Kidney epithelial cell (primary cell): ENCODE results near the gene LRRC8C. TPM values are rescaled to one million over a fixed set of nuclear protein-coding genes. Genes with fewer than 3 reads are reported as not detected.
A peak's percentile ranks its signal among the peaks of the same experiment; 100 is the strongest.

ENCODE experiments used
- DNase-seq: peaks from one replicate; pipeline ENCODE4 v3.0.0-alpha.2; 2010; ENCODE audit warnings: low read depth
- H3K27me3 ChIP-seq: 2 replicates; pipeline ENCODE4 v1.6.0; 2011; ENCODE audit warnings: low read length; ENCODE audit not compliant: control insufficient read depth, insufficient read depth
- H3K36me3 ChIP-seq: 2 replicates; pipeline ENCODE4 v1.5.1; 2011; ENCODE audit warnings: low read length; ENCODE audit not compliant: control insufficient read depth, insufficient read depth
- H3K4me3 ChIP-seq: 2 replicates; pipeline ENCODE4 v1.5.1; 2011; ENCODE audit warnings: low read depth, mild to moderate bottlenecking, control low read depth, low read length
- total RNA-seq: library from RNA; depleted of rRNA; stranded (reverse); fragments of >200 nt; gene quantifications from 2 replicates; pipeline ENCODE4 v1.2.3, GENCODE V29; 2015
- TF ChIP-seq, protein P1 (sequence below): IDR thresholded peaks from 2 replicates; pipeline ENCODE4 v1.5.1; 2011; ENCODE audit warnings: mild to moderate bottlenecking, moderate library complexity, low read length, control low read depth, inconsistent platforms; ENCODE audit not compliant: insufficient read depth, poor library complexity, severe bottlenecking

LRRC8C gene
- 2.3 and 2.7 TPM in 2 replicates for total RNA-seq

DNA sequence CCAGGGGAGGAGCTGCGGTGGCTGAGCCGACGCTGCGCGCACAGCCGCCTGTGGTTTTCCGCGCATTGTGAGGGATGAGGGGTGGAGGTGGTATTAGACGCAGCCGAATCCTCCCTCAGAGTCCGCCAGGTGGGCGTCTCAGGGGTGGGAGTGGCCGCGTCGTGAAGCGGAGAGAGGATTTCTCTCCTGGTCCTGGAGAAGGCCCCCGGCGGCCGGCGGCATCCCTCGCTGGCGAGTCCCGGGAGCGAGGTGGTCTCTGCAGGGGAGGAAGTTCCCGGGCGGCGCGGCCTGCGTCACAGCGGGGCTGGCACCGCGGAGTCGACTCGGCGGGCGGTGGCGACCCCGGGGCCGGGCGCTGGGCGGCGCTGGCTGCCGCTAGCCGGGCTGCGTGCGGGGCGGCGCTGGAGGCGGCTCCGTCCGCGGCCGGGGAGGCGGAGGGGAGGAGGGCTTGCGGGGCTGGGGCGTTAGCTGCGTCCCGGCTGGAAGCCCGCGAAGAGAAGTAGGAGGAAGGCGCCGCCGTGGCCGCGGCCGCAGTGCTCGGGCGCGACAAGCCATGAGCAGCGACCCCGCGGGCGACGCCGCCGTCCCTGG, at the start of gene LRRC8C:
Gene LRRC8C, plus strand, starts transcription at position 464 of the 591 bp plus-strand sequence. CDS start 53,354 bp downstream, outside the sequence.
- no peak for DNase-seq
- TF ChIP-seq, protein P1, sequence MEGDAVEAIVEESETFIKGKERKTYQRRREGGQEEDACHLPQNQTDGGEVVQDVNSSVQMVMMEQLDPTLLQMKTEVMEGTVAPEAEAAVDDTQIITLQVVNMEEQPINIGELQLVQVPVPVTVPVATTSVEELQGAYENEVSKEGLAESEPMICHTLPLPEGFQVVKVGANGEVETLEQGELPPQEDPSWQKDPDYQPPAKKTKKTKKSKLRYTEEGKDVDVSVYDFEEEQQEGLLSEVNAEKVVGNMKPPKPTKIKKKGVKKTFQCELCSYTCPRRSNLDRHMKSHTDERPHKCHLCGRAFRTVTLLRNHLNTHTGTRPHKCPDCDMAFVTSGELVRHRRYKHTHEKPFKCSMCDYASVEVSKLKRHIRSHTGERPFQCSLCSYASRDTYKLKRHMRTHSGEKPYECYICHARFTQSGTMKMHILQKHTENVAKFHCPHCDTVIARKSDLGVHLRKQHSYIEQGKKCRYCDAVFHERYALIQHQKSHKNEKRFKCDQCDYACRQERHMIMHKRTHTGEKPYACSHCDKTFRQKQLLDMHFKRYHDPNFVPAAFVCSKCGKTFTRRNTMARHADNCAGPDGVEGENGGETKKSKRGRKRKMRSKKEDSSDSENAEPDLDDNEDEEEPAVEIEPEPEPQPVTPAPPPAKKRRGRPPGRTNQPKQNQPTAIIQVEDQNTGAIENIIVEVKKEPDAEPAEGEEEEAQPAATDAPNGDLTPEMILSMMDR = no peak
- H3K4me3 ChIP-seq = peak within 1 kb of the TSS; percentile 92
- H3K27me3 ChIP-seq = no peaks in the 10 kb centered on the region
- no peaks in the 10 kb centered on the region for H3K36me3 ChIP-seq

DNA sequence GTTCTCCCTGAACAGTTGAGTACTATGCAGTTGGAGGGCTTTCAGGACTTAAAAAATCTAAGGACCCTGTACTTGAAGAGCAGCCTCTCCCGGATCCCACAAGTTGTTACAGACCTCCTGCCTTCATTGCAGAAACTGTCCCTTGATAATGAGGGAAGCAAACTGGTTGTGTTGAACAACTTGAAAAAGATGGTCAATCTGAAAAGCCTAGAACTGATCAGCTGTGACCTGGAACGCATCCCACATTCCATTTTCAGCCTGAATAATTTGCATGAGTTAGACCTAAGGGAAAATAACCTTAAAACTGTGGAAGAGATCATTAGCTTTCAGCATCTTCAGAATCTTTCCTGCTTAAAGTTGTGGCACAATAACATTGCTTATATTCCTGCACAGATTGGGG, 48.7 kb upstream of the LRRC8C start:
- no peaks in the 10 kb centered on the region for H3K27me3 ChIP-seq
- H3K36me3 ChIP-seq = no peaks in the 10 kb centered on the region
- TF ChIP-seq, protein P1 = no peak
- H3K4me3 ChIP-seq = no peak overlapping the region
- no peak for DNase-seq

GRCh38 chr1:89584781-89585180, 48.1 kb upstream of the LRRC8C start:
- Histone ChIP-seq H3K4me3 (no peak overlapping the region), H3K36me3 (no peaks in the 10 kb centered on the region), H3K27me3 (no peaks in the 10 kb centered on the region)
- DNase-seq = no peak
- TF ChIP-seq, protein P1 = no peak

DNA sequence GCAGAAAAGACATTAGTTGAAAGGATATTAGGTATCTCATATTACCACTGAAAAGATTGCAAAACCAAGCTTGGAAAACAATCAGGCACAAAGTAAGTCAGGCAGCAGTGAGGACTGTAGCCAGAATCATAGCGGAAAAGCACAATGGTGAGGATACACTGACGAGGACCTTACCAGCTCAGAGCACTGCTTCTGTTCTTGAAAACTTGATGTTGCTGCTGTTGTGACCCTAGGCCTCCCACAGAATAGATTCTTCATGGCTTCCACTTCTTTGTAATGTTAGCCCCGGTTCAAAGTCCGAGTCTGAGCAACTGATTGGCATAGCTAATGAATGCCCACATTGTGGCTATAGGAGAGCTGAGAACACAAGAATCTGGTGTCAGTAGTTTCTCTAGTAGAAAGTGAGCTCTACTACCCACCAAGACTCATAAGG, 45.2 kb upstream of the LRRC8C start:
- H3K4me3 ChIP-seq = no peak overlapping the region
- DNase-seq = no peak
- no peaks in the 10 kb centered on the region for H3K36me3 ChIP-seq
- TF ChIP-seq, protein P1 = no peak
- H3K27me3 ChIP-seq = no peaks in the 10 kb centered on the region

DNA sequence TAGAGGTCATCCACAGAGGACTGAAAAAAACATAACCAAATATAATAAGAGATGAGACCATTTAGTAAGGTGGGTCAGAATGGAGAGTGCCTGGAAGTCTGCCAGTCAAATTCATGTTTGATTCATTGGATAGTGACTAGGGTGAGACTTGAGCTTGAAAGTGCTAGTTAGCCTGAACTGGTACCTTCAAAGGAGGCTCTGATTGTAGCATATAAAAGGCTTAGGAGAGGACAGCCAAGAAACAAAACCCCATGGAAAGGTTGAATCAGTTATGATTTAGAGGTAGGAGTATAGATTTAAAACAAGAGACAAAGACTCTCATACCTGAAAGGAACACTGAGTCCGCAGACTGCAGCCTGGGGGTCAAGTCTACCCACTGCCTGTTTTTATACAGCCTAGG, 44.4 kb upstream of the LRRC8C start:
- TF ChIP-seq, protein P1 = no peak
- DNase-seq = no peak

DNA sequence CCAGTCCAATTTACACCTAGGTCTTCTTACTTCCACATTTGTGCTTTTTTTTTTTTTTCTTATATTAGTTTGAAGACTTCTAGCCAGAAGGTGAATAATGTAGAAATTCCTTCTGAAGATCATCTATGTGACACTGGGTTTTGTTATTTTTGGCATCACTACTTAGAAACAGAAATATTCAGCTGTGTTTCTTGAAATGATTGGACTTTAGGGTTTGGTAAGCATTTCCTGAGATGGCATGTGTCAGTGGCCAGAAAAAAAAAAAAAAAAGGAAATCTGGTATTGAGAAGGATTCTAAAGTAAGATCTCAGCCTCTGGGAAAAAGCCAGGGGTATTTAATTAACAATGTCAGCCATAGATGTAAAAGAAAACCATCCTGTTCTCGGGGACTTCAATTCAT, 43.4 kb upstream of the LRRC8C start:
- no peak for DNase-seq
- TF ChIP-seq, protein P1 = no peak
- H3K27me3 ChIP-seq = no peaks in the 10 kb centered on the region

More for the DNA sequence above, 44.4 kb upstream of the LRRC8C start:
- Histone ChIP-seq H3K4me3 (no peak overlapping the region), H3K27me3 (no peaks in the 10 kb centered on the region), H3K36me3 (no peaks in the 10 kb centered on the region)

More for the DNA sequence above, 43.4 kb upstream of the LRRC8C start:
- H3K36me3 ChIP-seq = no peaks in the 10 kb centered on the region
- H3K4me3 ChIP-seq = no peak overlapping the region
